GM19240 (cell line): ENCODE data around the gene HS6ST3.

Source experiments
- DNase-seq: peaks from one replicate; pipeline ENCODE4 v3.0.0; 2011; ENCODE audit warnings: low spot score; ENCODE audit not compliant: insufficient read length

Gene HS6ST3

DNA sequence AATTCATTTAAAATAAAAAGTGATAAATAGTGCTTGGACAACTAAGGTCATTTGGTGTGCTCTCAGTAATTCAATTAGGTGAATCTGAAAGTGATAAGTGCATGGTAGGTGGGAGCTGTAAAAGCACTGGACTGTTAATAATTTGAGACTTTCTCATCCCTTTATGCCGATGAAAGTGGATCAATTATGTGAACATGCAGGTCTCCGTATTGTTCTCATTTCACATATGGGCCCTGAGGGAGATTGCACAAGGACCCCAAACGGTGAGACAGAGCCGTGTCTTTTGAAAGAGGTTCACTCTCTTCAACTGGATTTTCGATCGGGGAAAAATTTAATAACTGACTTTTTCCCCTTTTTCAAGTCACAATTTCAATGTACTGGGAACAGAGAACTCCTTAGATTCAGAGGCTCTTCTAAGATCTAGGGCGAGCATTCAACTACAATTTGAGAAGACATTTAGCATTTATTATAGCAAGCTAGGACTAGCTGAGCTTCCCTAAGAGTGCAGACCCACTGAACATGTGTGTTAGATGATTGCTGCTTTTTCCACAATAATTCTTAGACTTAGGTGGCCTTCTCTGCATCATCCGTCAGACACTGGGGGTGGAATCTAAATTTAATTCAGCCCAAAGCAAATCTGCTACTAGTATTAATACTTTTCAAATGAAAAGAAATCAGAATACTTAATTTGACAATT, 556.8 kb downstream of the HS6ST3 start:
- DNase-seq, result no peak

- no peak for DNase-seq
Observed at GRCh38 chr13:96650301-96650886, 560.5 kb downstream of the HS6ST3 start.

GRCh38 chr13:96651598-96651997, 561.7 kb downstream of the HS6ST3 start:
- DNase-seq, result no peak

DNA sequence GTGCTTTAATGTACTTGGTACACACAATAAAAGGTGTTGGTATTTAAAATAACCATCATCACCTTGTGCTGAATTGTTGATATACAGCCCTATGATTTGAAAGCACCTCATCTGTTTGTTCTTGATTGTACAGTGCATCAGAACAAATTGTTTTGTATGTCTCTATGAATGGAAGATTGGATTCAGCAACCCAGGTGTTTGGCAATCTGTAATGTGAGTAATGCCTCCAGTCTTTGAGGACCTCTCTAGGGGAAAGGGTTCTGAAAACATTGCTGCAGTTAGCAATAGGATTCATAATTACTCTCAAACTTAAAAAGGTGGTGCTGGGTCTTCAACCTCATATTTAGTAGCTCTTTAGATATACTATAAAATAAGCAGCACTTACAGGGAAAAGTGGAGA, 562.6 kb downstream of the HS6ST3 start:
- DNase-seq, result no peak

DNA sequence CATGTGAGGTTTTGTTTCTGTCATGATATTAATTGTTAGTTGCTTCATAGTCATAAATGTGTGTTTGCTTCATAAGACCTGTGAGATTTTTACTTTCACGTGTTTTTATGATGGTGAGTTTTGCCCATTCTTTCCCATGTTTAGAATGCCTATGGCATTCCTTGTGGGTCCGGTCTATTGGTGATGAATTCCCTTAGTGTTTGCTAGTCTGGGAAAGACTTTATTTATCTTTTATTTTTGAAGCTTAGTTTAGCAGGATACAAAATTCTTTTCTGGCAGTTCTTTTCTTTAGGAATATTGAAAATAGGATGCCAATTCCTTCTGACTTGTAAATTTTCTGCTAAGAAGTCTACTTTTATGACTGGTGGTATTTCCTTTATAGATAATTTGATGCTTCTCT, 571.7 kb downstream of the HS6ST3 start:
- DNase-seq, result no peak

DNA sequence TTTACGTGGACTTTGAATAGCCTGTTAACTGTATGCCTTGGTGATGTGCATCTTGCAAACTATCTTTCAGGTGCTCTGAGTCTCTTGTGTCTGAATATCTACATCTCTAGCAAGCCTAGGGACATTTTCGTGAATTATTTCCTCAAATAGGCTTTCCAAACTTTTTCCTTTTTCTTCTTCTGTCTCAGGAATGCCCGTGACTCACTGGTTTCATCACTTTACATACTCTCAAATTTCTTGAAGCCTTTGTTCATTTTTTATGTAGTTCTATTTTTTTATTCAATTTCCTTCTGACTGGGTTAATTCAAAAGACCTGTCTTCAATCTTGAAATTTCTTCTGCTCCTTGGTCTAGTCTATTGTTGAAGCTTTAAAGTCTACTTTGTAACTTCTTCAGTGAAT, 572.1 kb downstream of the HS6ST3 start:
- DNase-seq, result no peak

DNA sequence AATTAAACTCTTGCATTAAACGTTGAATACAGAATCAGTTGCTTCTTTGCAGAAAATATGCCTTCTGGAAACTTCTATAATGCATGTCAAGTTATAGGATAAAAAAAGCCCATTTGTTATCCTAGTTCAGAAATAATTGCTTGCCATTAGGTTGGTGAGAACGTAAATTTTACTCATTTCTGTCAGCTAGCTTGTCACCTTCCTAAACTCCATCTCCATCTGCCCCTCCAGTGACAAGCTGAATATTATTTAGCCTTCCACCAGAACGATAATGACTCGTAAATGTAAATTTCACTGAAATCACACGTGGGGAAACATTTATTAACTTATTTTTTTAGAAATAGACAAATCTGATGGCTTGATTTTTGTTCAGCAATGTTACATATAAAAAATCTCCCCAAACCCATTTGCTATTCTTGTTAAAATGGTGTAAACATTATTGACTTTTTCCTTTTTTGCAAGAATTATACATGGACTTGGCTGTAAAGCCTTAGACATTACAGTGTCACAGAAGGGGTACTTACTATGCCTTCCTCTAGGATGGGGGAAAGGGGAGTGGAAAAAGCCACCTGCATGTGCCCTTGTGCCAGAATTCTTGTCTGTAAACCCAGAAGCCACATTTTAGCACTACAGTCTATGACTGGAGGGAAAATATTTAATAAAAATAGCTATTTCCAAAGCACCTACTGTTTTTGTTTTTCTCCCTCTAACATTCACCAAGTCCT, 577.5 kb downstream of the HS6ST3 start:
- DNase-seq, result no peak

DNA sequence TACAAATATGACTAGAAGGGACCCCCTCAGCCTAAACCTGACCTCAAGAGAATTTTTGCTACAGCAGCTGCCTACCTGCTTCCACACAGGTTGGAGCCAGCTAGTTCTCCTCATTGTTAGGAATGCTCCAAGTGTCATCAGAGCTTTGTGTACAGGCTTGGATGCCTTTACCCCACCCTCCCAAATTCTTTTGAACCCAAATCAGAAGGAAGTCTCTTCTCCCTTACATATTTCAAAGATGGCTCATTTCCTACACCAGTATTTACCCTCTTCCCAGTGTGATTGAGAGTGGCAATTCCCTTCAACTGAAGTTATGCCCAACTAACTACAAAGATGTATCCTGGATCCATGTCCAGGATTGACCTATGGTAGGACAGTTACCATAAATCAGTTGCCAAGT, 581.2 kb downstream of the HS6ST3 start:
- no peak for DNase-seq

- no peak for DNase-seq
Observed at GRCh38 chr13:96672016-96672415, 582.1 kb downstream of the HS6ST3 start.

GRCh38 chr13:96673825-96674224, 583.9 kb downstream of the HS6ST3 start:
- no peak for DNase-seq

DNA sequence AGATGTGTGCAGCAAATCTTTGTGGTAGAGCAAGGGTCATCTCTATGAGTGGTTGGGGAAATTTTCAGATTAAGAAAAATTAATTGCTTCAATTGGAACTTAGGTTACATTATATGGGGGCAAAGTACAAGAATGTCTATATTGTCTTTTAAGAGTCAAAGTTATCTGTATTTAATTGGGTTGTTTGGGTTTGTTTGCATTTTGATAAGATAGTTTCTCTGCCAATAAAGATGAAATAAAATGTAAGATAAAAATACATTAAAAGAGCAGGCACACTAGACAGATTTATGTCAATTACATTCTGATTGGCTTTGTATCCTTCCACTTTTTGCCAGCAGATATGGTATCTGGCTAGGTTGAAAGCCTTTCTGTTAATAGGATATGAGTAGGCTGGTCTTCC, 587.1 kb downstream of the HS6ST3 start:
- no peak for DNase-seq

DNA sequence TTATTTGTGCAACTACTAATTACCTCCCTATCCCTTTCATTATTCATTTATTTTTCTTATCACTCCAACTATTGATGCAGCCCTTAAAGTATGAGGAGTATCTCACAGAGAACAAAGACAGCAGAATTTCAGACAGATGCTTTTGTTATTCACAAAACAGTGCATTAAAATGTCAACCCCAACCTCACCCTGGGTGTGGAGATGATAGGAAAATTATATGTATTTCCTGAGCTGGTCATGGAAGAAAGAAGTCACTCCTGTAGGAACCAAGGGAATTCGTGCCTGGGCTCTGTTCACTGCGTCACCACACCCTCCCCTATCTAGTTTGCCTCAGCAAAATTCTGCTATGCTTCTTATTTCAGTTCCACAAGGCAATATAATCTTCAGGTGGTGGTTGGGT, 588.9 kb downstream of the HS6ST3 start:
- no peak for DNase-seq

DNA sequence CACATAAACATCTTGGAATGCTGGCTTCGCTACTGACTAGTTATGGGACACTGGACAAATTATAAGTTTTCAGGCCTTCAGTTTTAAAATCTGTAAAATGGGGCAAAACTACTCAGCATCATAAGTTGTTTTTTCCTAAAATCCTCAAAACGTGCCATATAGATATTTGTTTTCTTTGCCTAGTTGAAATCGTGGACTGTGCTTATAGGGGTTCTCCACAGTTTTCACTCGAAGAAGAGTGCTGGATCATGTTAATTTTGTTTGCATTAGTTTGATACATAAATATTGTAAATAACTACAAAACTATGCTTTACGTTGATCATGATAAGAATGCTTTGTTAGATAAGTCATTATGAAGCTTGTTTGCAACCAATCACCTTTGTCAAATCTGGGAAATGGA, 591.0 kb downstream of the HS6ST3 start:
- no peak for DNase-seq

DNA sequence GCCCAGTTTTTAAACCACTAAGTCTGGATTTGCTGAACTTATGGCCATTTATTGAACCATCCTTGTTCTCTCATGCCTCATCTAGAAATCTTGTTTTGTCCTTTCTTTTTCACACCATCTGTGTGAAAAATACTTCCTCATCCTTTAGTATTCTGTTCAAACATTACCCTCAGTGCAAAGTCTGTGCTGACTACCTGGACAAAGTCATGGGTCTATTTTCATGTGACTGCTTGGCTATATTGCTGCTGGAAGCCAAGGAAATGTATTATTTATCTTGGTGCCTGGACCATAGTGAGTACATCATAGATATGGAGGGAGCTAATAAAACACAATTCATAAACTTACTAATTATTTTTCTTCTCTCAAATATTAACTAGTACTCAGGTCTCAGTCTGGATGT, 591.9 kb downstream of the HS6ST3 start:
- no peak for DNase-seq

DNA sequence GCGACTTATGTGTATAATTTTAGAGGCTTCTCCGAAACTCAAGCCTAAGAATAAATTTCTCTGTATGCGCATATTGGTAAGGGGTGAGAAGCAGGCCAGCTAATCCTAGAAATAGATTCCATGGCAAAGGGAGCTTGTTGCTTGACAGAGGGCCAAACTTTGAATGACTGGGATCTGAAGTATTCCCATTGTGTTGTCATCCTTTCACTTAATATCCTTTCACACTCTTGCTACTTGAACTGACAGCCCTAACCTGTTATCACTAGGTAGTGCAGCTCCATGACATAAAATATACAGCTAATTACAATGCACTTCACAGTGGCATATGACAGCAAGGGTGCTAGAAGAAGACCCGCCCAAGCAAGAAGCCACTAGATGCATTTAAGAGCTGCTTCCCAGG, 594.6 kb downstream of the HS6ST3 start:
- DNase-seq, result no peak

- no peak for DNase-seq
Observed at GRCh38 chr13:96684907-96685306, 595.0 kb downstream of the HS6ST3 start.

DNA sequence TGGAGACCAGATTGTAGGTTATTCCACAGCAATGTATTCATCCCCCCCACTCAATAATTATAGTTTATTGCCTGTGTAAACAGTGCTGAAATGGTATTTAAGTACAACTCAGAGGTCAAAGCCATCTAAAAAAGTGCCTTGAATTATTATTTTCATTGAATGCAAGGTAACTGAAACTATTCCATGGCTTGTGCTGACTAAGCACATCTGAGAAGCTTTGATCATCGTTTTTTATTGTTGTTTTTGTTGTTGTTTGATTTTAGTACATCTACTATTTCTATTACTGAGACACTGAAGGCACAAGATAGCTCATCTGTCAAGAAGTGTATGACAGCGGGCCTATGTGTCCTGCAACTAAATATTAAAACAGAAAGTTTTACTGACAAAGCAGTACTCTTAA, 596.4 kb downstream of the HS6ST3 start:
- DNase-seq, result no peak

DNA sequence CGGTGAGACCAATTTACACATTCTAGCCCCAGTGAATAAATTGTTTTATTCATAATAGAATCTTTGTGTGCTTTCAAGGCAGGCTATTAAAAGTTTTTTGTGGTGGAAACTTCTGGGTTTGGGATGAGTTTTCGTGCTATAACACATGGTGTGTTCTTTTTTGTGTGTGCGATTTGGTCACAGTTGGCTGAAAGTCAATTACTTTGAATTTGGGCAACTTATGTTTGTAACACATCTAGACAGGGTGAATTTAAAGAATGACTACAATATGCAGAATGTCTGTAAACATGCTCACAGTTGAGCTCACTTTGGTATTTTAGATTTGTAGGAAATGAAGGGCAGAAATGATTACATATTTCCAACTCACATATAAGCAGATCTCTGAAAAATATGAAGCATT, 597.3 kb downstream of the HS6ST3 start:
- no peak for DNase-seq

DNA sequence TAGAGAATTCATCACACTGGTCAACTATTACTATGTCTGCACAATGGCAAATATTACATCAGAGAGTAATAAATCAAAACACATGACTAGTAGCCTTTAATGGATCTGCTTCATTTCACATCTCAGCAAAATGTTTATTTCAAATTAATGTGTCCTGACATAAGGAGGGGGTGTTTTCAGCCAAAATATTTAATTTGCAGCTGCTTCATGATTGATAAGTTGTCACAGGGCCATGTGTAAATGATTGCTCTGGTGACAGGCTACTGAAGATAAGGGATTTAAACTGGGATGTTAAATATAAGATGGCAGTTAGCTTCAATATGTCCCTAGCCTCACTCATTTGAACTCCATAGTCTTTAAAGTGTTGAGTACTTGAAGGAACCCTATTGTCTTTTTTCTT, 601.1 kb downstream of the HS6ST3 start:
- DNase-seq, result no peak

GRCh38 chr13:96696389-96696900, 606.5 kb downstream of the HS6ST3 start:
- no peak for DNase-seq

DNA sequence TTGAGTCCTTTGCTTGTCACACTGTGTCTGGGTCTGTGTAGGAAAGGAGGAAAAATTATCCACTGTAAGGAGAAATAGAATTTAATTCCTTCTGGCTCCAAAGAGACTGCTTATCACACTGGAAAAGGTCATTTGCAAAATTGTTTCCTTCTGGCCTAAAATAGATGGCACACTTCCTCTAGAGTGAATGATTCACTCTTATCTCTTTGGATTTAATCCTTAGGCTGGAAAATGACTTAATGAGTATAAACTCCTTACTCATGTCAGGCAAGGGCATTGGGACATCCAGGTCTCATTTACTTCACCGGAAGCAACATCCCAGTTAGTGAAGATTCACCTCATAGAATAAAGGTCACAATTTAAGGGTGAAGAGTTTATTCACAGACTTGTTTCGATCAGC, 610.8 kb downstream of the HS6ST3 start:
- DNase-seq, result no peak

DNA sequence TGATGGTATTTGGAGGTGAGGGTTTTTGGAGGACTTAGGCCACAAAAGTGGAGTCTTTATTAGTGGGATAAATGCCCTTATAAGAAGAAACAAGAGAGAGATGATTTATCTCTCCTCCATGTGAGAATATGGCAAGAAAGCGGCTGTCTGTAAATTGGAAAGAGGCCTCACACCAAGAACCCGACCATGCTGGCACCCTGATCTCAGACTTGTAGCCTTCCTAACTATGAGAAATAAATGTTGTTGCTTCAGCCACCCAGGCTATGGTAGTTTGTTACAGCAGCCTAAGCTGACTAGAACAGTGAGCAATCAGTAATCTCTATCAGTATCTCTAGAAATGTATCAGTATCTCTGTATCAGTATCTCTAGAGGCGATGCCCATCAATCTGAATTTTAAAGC, 617.2 kb downstream of the HS6ST3 start:
- DNase-seq, result no peak
